GM21423 (cell line): ENCODE results near the gene NDUFV2.

Experiments
- ATAC-seq: cut with Tn5 transposase; IDR thresholded peaks from one replicate; pipeline ENCODE4 v1.9.1; 2021; ENCODE audit warnings: mild to moderate bottlenecking, moderate library complexity; ENCODE audit not compliant: unreplicated experiment

NDUFV2 gene

GRCh38 chr18:9113468-9114149, 11.1 kb downstream of the NDUFV2 start:
- ATAC-seq, result no peak

- no peak for ATAC-seq
These were observed 13.5 kb downstream of the NDUFV2 start for GRCh38 chr18:9115984-9116383.

GRCh38 chr18:9117980-9118841, 15.7 kb downstream of the NDUFV2 start:
- no peak for ATAC-seq

GRCh38 chr18:9120796-9121195, 18.3 kb downstream of the NDUFV2 start:
- no peak for ATAC-seq

- ATAC-seq, result no peak
These were observed 21.0 kb downstream of the NDUFV2 start for GRCh38 chr18:9123520-9123919.

GRCh38 chr18:9124824-9125223, 22.3 kb downstream of the NDUFV2 start:
- no peak for ATAC-seq

- ATAC-seq, result no peak
These were observed 23.8 kb downstream of the NDUFV2 start for GRCh38 chr18:9126337-9126736.

- no peak for ATAC-seq
These were observed 27.7 kb downstream of the NDUFV2 start for GRCh38 chr18:9130195-9130594.

GRCh38 chr18:9130806-9131205, 28.3 kb downstream of the NDUFV2 start:
- no peak for ATAC-seq

GRCh38 chr18:9132628-9133027, 30.1 kb downstream of the NDUFV2 start:
- ATAC-seq, result no peak

GRCh38 chr18:9133225-9133624, 30.7 kb downstream of the NDUFV2 start:
- ATAC-seq, result no peak

- no peak for ATAC-seq
These were observed 32.8 kb downstream of the NDUFV2 start for GRCh38 chr18:9135081-9135911.

GRCh38 chr18:9135912-9136314, 33.4 kb downstream of the NDUFV2 start:
- ATAC-seq, result peak; percentile 20

- peak; percentile 64 for ATAC-seq
These were observed 34.0 kb downstream of the NDUFV2 start, which contains the start of gene ANKRD12 for GRCh38 chr18:9136315-9137155. TSS of gene ANKRD12 (plus strand) at chr18:9136781. CDS start at chr18:9182433, 45,652 bp downstream.

- ATAC-seq, result peak; percentile 37
These were observed 34.9 kb downstream of the NDUFV2 start for GRCh38 chr18:9137168-9138066.

GRCh38 chr18:9139400-9140039, 37.0 kb downstream of the NDUFV2 start:
- no peak for ATAC-seq

- no peak for ATAC-seq
These were observed 37.9 kb downstream of the NDUFV2 start for GRCh38 chr18:9140381-9140780.

GRCh38 chr18:9140984-9141383, 38.5 kb downstream of the NDUFV2 start:
- ATAC-seq, result no peak

- no peak for ATAC-seq
These were observed 43.7 kb downstream of the NDUFV2 start for GRCh38 chr18:9146224-9146623.
